A549 (cell line): ENCODE results near the gene HCFC2. TPM values are rescaled to one million over a fixed set of nuclear protein-coding genes. Genes with fewer than 3 reads are reported as not detected.

Experiments
- ATAC-seq, 2 experiments: fragments of 200-7000 bp in 1 of 2; fragments of >200 bp in 1 of 2; cut with Nextera tagmentation in 1 of 2; cut with Tn5 transposase in 1 of 2; 3 replicates each; pipeline versions ENCODE4 v1.8.0 to v1.9.1; 2018 to 2020; ENCODE audit warnings: mild to moderate bottlenecking in 1 of 2, moderate library complexity in 1 of 2
- CTCF ChIA-PET: fragments of 300-600 bp; sonication (Branson Sonifier 250); formaldehyde crosslinking; extraction: SDS; loops from one replicate; lab custom pipeline; 2021; ENCODE audit warnings: antibody characterized with exemption, inconsistent platforms; lab: Yijun Ruan, JAX
- POLR2A ChIA-PET: fragments of 350-600 bp; formaldehyde crosslinking; extraction: SDS; loops from one replicate; lab custom pipeline; 2021; ENCODE audit warnings: antibody characterized with exemption, inconsistent platforms; lab: Yijun Ruan, JAX
- DNase-seq, 2 experiments: peaks; one replicate each; pipeline versions ENCODE4 v3.0.0 to v3.0.0-alpha.2; 2011 to 2016; ENCODE audit warnings: low read depth in 1 of 2, low spot score in 1 of 2
- FAIRE-seq: peaks from 2 replicates; lab custom pipeline; 2011; peaks lifted over from hg19 to GRCh38; lab: Jason Lieb, UNC
- H3K27ac ChIP-seq, 2 experiments: fragments of >200 bp; sonication (Bioruptor Twin); formaldehyde crosslinking; 3 replicates each; pipeline ENCODE4 v1.5.1; 2016 to 2017
- H3K4me1 ChIP-seq: fragments of >200 bp; sonication (Bioruptor Twin); formaldehyde crosslinking; 3 replicates; pipeline ENCODE4 v1.6.1; 2016
- H3K4me2 ChIP-seq: fragments of >200 bp; sonication (Bioruptor Twin); formaldehyde crosslinking; 3 replicates; pipeline ENCODE4 v1.6.1; 2016
- H3K4me3 ChIP-seq: fragments of >200 bp; sonication (Bioruptor Twin); formaldehyde crosslinking; 3 replicates; pipeline ENCODE4 v1.5.1; 2016
- H3K9me3 ChIP-seq: fragments of >200 bp; sonication (Bioruptor Twin); formaldehyde crosslinking; 3 replicates; pipeline ENCODE4 v1.6.1; 2016
- EHF ChIP-seq: fragments of 250-450 bp; sonication (Bioruptor Pico); IDR thresholded peaks from 2 replicates; pipeline ENCODE4 v1.5.0; 2020; ENCODE audit warnings: mild to moderate bottlenecking
- EHMT2 ChIP-seq: fragments of 200-600 bp; sonication (generic); IDR thresholded peaks from 2 replicates; pipeline ENCODE4 v1.6.1; 2016; ENCODE audit warnings: antibody characterized with exemption, low read depth, mild to moderate bottlenecking, moderate library complexity
- ESRRA ChIP-seq: fragments of 150-350 bp; IDR thresholded peaks from 2 replicates; pipeline ENCODE4 v1.6.1; 2014; ENCODE audit warnings: mild to moderate bottlenecking, low read length, borderline replicate concordance
- FOSB ChIP-seq: fragments of 250-450 bp; sonication (Bioruptor Pico); IDR thresholded peaks from 2 replicates; pipeline ENCODE4 v1.5.0; 2020; ENCODE audit warnings: mild to moderate bottlenecking, moderate library complexity
- HOXA7 ChIP-seq: fragments of 250-450 bp; sonication (Bioruptor Pico); IDR thresholded peaks from 2 replicates; pipeline ENCODE4 v1.5.0; 2020; ENCODE audit warnings: mild to moderate bottlenecking, moderate library complexity
- HOXB13 ChIP-seq: fragments of 250-450 bp; sonication (Bioruptor Pico); IDR thresholded peaks from 2 replicates; pipeline ENCODE4 v1.5.0; 2020; ENCODE audit warnings: low read depth, mild to moderate bottlenecking, moderate library complexity
- MAZ ChIP-seq: fragments of 150-350 bp; IDR thresholded peaks from 2 replicates; pipeline ENCODE4 v1.6.1; 2014; ENCODE audit warnings: antibody characterized with exemption, low read depth, low read length, borderline replicate concordance
- NPAS2 ChIP-seq: fragments of 250-450 bp; sonication (Bioruptor Pico); IDR thresholded peaks from 2 replicates; pipeline ENCODE4 v1.8.0; 2022; ENCODE audit warnings: mild to moderate bottlenecking, moderate library complexity, borderline replicate concordance
- NR3C1 ChIP-seq: fragments of >200 bp; sonication (Bioruptor Twin); formaldehyde crosslinking; IDR thresholded peaks from 3 replicates; pipeline ENCODE4 v1.6.1; 2017
- PHF8 ChIP-seq: fragments of 200-600 bp; sonication (generic); IDR thresholded peaks from 2 replicates; pipeline ENCODE4 v1.6.1; 2016; ENCODE audit warnings: low read depth, mild to moderate bottlenecking, antibody characterized with exemption, moderate library complexity, borderline replicate concordance
- RAD21 ChIP-seq, 2 experiments: fragments of >200 bp in 1 of 2; sonication (Bioruptor Twin) in 1 of 2; formaldehyde crosslinking in 1 of 2; IDR thresholded peaks in 1 of 2; conservative IDR thresholded peaks in 1 of 2; 2 replicates in 1 of 2; 3 replicates in 1 of 2; pipeline ENCODE4 v1.6.1; 2012 to 2018; ENCODE audit warnings: inconsistent platforms in 1 of 2
- RARB ChIP-seq: fragments of 250-450 bp; sonication (Bioruptor Pico); IDR thresholded peaks from 2 replicates; pipeline ENCODE4 v1.8.0; 2021; ENCODE audit warnings: mild to moderate bottlenecking, moderate library complexity
- TFCP2L1 ChIP-seq: fragments of 250-450 bp; sonication (Bioruptor Pico); IDR thresholded peaks from 2 replicates; pipeline ENCODE4 v1.5.0; 2021; ENCODE audit warnings: mild to moderate bottlenecking
- ZFP36 ChIP-seq: fragments of 450-650 bp; IDR thresholded peaks from 2 replicates; pipeline ENCODE4 v1.6.1; 2014; ENCODE audit warnings: borderline replicate concordance; ENCODE audit not compliant: partially characterized antibody
- ZNF302 ChIP-seq: fragments of 250-450 bp; sonication (Bioruptor Pico); IDR thresholded peaks from 2 replicates; pipeline ENCODE4 v1.9.0; 2021; ENCODE audit warnings: inconsistent platforms, mild to moderate bottlenecking, moderate library complexity
- ZSCAN20 ChIP-seq: fragments of 250-450 bp; sonication (Bioruptor Pico); IDR thresholded peaks from 2 replicates; pipeline ENCODE4 v1.8.0; 2022; ENCODE audit warnings: mild to moderate bottlenecking, moderate library complexity
- WGBS: methylation state at CpG from one replicate; pipeline ENCODE4 v1.1.6; 2017; ENCODE audit errors: missing lambda C conversion rate; 5-methylcytosine and 5-hydroxymethylcytosine counted together
- polyA plus RNA-seq, 4 experiments: library from polyadenylated mRNA; depleted of rRNA in 3 of 4; stranded (reverse); fragments of >200 nt; fragmentation: RNase III in 1 of 4; extraction: RNeasy Plus Mini Kit Qiagen cat#74134 plus additional on column Dnase treatment in 1 of 4; gene quantifications; 2 replicates in 3 of 4; 3 replicates in 1 of 4; pipeline ENCODE4 v1.2.3, GENCODE V29; 2011 to 2017
- TF ChIP-seq, protein P1 (sequence below): fragments of 450-650 bp; IDR thresholded peaks from 2 replicates; pipeline ENCODE4 v1.6.1; 2014; ENCODE audit warnings: antibody characterized with exemption
- TF ChIP-seq, protein P2 (sequence below): fragments of 250-450 bp; sonication (Bioruptor Pico); IDR thresholded peaks from 2 replicates; pipeline ENCODE4 v1.5.0; 2021; ENCODE audit warnings: mild to moderate bottlenecking, moderate library complexity, borderline replicate concordance
- TF ChIP-seq, protein P3 (sequence below): IDR thresholded peaks from 2 replicates; pipeline ENCODE4 v1.6.1; 2012
- TF ChIP-seq, protein P4 (sequence below): fragments of >200 bp; sonication (Bioruptor Twin); formaldehyde crosslinking; IDR thresholded peaks from 3 replicates; pipeline ENCODE4 v1.6.1; 2016
- TF ChIP-seq, protein P5 (sequence below): fragments of 150-350 bp; IDR thresholded peaks from 2 replicates; pipeline ENCODE4 v1.6.1; 2014; ENCODE audit warnings: low read depth, mild to moderate bottlenecking, low read length
- TF ChIP-seq, protein P6 (sequence below): fragments of 200-600 bp; sonication (generic); IDR thresholded peaks from 2 replicates; pipeline ENCODE4 v1.6.1; 2016; ENCODE audit warnings: antibody characterized with exemption, mild to moderate bottlenecking, moderate library complexity

Gene HCFC2
- polyA plus RNA-seq, 2 of the 4 experiments (the other 2 are of a cell fraction) = 5.0 to 10.0 TPM

DNA sequence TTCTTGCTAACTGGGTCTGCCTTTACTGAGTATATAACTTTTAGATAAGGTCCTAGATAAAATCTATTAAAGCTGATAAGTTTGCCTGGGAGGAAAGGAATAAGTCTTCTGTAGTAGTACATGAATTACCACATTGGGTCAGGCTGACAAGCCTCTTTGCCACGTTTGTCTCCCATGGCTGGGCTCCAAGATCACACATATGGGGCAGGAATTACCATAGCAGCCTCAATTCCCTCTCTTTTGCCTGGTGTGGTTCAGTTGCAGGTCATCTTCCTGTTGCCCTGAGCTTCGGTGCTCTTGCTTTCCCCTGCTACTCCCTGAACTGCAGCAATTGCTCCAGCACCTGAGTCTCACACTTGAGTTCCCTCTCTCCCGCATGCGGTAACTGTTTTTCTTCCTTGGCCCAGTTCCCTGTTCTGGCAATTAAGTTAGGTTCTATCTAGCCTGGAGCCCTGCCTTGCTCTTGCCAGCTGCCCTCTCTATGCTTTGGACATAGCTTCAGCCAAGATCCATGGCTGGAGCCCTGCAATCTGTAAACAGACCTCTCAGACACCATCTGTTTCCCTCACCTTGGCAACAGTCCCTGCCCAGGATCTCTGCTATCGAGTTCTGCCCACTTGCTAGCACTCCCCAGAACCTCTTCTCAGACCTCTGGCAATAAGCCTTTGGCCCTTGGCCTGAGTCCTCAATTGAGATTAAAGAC, 8.5 kb upstream of the HCFC2 start:
- FAIRE-seq (no peak), ATAC-seq (no peak), DNase-seq (no peak)
- H3K9me3 ChIP-seq = peaks cover 7% of the 10 kb centered on the region; the same call in 2 of the 3 replicates
- 39% methylated on average over 5 of the region's 5 CpGs for WGBS
- no peaks in the 10 kb centered on the region for H3K4me1 ChIP-seq
- H3K4me3 ChIP-seq = no peak overlapping the region
- ChIA-PET CTCF (interaction anchor here (1.0 to 1.2 kb wide), 3 partner anchors 23 to 55 kb away, joined by 3 to 4 read pairs (median 3); no protein-coding TSS in a partner anchor), POLR2A (no interaction called here)
- TF ChIP-seq, protein P1, sequence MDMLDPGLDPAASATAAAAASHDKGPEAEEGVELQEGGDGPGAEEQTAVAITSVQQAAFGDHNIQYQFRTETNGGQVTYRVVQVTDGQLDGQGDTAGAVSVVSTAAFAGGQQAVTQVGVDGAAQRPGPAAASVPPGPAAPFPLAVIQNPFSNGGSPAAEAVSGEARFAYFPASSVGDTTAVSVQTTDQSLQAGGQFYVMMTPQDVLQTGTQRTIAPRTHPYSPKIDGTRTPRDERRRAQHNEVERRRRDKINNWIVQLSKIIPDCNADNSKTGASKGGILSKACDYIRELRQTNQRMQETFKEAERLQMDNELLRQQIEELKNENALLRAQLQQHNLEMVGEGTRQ = no peak
- TF ChIP-seq NPAS2 (CRISPR knock-in tag) (no peak), MAZ (no peak), HOXA7 (CRISPR knock-in tag) (no peak), RARB (no peak), HOXB13 (CRISPR knock-in tag) (no peak), NR3C1 (no peak), EHF (CRISPR knock-in tag) (no peak), TFCP2L1 (no peak)
- TF ChIP-seq, protein P2, sequence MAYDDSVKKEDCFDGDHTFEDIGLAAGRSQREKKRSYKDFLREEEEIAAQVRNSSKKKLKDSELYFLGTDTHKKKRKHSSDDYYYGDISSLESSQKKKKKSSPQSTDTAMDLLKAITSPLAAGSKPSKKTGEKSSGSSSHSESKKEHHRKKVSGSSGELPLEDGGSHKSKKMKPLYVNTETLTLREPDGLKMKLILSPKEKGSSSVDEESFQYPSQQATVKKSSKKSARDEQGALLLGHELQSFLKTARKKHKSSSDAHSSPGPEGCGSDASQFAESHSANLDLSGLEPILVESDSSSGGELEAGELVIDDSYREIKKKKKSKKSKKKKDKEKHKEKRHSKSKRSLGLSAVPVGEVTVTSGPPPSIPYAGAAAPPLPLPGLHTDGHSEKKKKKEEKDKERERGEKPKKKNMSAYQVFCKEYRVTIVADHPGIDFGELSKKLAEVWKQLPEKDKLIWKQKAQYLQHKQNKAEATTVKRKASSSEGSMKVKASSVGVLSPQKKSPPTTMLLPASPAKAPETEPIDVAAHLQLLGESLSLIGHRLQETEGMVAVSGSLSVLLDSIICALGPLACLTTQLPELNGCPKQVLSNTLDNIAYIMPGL = no peak
- TF ChIP-seq, protein P3, sequence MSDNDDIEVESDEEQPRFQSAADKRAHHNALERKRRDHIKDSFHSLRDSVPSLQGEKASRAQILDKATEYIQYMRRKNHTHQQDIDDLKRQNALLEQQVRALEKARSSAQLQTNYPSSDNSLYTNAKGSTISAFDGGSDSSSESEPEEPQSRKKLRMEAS = no peak
- TF ChIP-seq, protein P4, sequence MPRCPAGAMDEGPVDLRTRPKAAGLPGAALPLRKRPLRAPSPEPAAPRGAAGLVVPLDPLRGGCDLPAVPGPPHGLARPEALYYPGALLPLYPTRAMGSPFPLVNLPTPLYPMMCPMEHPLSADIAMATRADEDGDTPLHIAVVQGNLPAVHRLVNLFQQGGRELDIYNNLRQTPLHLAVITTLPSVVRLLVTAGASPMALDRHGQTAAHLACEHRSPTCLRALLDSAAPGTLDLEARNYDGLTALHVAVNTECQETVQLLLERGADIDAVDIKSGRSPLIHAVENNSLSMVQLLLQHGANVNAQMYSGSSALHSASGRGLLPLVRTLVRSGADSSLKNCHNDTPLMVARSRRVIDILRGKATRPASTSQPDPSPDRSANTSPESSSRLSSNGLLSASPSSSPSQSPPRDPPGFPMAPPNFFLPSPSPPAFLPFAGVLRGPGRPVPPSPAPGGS = no peak
- no peak overlapping the region for H3K4me2 ChIP-seq
- no peak overlapping the region for H3K27ac ChIP-seq

DNA sequence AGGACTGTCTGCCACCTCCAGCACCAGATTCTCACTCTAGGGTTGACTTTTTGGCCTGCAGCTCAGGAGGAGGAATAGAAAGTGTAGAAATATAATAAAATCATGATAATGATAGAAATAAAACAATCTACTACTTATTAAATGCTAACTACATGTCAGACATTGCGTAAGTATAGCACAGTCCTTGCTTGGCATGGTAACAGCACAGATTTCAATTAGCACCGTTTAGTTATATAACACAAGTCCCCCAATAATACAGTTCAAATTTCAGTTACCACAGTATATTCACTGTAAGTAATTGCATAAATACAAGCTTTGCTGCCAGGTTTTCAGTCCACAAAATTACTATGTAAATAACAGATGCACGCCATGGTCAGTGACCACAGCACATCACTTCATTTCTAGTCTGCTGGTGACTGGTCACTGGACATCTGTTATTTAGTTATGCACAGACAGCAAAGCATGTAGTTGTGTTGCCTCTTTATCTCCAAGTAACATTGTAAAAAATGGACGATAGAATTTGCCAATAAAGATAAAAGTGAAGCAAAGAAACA, 7.8 kb upstream of the HCFC2 start:
- WGBS = 48% methylated on average over 4 of the region's 4 CpGs
- ChIA-PET CTCF (interaction anchor here (1.0 to 1.2 kb wide), 2 partner anchors 22 to 53 kb away, joined by 3 to 4 read pairs; no protein-coding TSS in a partner anchor), POLR2A (no interaction called here)
- FAIRE-seq = no peak
- no peak overlapping the region for H3K4me2 ChIP-seq
- H3K4me3 ChIP-seq = no peak overlapping the region
- H3K27ac ChIP-seq = no peak overlapping the region
- DNase-seq = no peak
- ATAC-seq = no peak
- H3K4me1 ChIP-seq = no peaks in the 10 kb centered on the region
- H3K9me3 ChIP-seq = peaks cover 7% of the 10 kb centered on the region; the same call in 2 of the 3 replicates
- TF ChIP-seq ZNF302 (CRISPR knock-in tag) (no peak), EHMT2 (no peak), FOSB (no peak), NR3C1 (no peak), RAD21 (conservative IDR thresholded peaks at IDR 0.05 in 1 of 2, IDR thresholded peaks at IDR 0.05 in 1 of 2) (no peak), PHF8 (no peak), HOXA7 (CRISPR knock-in tag) (no peak), ZSCAN20 (CRISPR knock-in tag) (no peak), NPAS2 (CRISPR knock-in tag) (no peak), HOXB13 (CRISPR knock-in tag) (no peak), ZFP36 (no peak), ESRRA (no peak)
- TF ChIP-seq, protein P5, sequence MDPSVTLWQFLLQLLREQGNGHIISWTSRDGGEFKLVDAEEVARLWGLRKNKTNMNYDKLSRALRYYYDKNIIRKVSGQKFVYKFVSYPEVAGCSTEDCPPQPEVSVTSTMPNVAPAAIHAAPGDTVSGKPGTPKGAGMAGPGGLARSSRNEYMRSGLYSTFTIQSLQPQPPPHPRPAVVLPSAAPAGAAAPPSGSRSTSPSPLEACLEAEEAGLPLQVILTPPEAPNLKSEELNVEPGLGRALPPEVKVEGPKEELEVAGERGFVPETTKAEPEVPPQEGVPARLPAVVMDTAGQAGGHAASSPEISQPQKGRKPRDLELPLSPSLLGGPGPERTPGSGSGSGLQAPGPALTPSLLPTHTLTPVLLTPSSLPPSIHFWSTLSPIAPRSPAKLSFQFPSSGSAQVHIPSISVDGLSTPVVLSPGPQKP = no peak
- TF ChIP-seq, protein P2 = no peak
- TF ChIP-seq, protein P6, sequence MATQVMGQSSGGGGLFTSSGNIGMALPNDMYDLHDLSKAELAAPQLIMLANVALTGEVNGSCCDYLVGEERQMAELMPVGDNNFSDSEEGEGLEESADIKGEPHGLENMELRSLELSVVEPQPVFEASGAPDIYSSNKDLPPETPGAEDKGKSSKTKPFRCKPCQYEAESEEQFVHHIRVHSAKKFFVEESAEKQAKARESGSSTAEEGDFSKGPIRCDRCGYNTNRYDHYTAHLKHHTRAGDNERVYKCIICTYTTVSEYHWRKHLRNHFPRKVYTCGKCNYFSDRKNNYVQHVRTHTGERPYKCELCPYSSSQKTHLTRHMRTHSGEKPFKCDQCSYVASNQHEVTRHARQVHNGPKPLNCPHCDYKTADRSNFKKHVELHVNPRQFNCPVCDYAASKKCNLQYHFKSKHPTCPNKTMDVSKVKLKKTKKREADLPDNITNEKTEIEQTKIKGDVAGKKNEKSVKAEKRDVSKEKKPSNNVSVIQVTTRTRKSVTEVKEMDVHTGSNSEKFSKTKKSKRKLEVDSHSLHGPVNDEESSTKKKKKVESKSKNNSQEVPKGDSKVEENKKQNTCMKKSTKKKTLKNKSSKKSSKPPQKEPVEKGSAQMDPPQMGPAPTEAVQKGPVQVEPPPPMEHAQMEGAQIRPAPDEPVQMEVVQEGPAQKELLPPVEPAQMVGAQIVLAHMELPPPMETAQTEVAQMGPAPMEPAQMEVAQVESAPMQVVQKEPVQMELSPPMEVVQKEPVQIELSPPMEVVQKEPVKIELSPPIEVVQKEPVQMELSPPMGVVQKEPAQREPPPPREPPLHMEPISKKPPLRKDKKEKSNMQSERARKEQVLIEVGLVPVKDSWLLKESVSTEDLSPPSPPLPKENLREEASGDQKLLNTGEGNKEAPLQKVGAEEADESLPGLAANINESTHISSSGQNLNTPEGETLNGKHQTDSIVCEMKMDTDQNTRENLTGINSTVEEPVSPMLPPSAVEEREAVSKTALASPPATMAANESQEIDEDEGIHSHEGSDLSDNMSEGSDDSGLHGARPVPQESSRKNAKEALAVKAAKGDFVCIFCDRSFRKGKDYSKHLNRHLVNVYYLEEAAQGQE = no peak
- TF ChIP-seq, protein P3 = no peak
